ENCODE data around the gene KCNQ1OT1.

The KCNQ1OT1 gene

DNA sequence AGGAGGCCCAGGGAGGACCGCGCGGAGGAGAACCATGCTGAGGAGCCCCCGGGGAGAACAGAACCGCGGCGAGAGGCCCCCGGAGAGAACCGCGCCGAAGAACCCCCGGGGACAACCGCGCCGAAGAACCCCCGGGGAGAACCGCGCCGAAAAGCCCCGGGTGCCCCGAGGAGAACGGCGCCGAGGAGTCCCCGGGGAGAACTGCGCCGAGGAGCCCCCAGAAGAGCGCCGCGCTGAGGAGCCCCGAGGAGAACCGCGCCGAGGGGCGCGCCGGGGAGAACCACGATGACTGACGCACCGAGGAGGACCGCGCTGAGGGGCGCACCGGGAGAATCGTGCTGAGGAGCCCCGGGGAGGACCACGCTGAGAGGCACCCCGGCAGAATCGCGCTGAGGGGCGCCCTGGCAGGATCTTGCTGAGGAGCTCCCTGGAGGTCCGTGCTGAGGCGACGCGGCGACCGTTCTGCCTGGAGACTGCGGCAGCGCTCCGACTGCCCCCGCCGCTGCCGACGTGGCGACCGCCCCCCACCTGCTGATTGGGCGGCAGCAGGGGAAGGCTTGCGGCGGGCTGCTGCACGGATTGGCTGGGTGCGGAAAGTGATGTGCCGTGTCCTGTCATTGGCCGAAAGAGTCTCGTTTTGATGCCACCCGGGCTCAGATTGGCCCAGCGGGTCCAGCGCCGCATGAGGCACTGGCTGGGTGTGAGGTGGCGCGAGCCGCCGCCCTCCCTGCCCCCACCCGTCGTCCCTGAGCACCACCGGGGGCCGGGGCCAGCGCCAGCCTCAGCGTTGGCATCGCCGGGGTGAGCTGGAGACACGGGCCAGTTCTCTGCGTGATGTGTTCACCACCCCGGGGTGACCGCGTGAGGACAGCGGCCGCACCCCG lies at the start of gene KCNQ1OT1:
Gene KCNQ1OT1, minus strand, starts transcription at position 464 of the 884 bp plus-strand sequence.
- DNase-seq, result peak; percentile 31

DNA sequence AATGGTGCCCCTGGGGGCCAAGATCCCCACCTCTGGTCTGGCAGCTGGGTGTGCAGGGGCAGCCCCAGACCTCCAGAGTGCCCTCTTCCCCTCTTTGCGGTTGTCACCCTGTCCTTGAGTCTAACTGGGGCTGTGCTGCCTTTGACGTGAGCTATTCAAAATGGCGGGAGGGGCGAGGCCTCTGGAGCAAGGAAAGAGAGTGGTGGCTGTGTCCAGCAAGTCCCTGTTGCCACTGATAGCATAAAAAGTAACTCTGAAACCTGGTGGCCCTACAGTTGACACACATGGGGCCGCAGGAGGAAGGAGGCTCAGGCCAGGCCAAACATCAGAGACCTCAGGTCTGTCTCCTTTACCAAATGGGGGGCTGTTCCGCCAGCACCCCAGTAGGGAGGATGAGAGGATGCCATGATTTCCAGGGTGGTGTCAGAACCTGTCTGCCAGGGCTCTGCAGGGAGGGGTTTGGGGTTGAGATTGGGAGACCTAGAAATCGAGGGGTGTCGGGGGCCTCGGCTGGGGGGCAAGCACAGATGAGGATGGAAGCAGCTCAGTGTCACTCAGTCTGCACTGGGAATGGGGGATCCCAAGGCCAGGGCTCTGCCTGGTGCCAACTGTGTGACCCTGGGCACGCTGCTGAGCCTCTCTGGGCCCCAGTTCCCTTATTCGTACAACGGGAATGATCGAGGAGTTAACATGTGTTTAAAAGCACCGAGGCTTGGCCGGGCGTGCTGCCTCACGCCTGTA lies 49.2 kb upstream of the KCNQ1OT1 start:
- no peak for DNase-seq

DNA sequence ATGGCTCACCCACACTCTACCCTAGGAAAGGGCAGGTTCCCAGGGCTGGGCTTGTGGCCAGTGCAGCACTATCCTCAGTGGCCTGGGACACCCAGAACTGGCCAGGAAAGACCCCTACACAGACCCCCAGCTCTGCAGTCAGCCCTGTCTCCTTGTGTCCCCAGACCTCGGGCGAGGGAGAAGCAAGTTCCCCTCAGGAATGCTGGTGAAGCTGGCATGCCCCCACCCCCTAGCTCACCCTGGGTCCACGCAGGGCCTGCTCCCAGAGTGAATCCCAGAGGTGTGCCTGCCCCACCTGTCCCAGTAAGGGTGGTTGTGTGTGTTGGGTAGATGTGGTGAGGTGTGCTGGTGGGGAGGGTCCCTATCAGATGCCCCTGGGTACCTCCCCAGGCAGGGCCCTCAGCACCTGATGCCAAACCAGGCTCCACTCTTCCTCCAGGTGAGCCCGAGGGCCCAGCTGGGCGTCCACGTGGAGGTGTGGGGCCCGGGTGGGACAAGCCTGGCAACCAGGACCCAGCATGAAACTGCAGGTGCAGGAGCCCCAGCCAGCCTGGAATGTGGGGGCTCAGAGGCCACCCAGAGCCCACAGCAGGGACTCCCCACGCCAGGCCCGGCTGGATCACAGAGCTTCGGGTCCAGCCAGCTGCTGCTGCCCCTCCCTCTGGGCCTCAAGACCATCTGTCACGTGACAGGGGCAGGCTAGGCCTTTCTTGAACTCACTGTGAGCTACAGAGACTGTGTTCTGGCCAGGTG lies 48.4 kb upstream of the KCNQ1OT1 start:
- DNase-seq, result no peak

DNA sequence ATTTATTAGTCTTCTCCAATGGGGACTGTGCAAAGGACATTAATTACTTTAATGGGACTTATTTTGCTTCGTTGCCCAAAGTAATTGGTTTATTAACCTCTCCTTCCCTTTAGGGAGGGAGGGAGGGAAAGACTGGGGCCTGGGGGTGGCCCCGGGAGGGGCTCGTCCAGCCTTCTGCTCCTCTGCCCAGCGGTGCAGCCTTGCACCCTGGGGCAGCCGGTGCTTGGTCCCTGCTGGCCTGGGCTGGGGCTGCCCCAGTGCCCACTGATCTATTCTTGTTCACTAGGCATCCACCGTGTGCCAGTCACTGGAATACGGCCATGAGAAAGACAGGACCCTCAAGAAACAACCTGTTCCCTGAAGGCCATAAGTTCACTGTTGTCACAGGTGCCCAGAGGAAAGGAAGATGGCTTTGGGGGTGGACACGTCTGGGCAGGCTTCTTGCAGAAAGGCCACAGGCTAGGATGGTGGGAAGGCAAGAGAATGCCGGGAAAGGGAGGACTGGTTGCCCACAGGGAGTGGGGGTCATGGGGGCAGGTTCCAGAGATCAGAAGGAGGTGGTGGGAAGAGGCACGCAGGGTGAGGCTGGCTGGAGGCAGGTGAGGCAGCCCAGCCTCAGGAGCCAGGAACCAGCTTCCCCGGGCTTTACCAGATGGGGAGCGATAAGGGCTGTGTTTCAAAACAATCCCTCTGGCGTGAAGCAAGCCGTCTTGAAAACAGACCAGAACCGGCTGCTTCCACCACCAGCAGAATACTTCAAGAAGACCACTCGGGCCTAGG lies 47.6 kb upstream of the KCNQ1OT1 start:
- DNase-seq, result no peak

DNA sequence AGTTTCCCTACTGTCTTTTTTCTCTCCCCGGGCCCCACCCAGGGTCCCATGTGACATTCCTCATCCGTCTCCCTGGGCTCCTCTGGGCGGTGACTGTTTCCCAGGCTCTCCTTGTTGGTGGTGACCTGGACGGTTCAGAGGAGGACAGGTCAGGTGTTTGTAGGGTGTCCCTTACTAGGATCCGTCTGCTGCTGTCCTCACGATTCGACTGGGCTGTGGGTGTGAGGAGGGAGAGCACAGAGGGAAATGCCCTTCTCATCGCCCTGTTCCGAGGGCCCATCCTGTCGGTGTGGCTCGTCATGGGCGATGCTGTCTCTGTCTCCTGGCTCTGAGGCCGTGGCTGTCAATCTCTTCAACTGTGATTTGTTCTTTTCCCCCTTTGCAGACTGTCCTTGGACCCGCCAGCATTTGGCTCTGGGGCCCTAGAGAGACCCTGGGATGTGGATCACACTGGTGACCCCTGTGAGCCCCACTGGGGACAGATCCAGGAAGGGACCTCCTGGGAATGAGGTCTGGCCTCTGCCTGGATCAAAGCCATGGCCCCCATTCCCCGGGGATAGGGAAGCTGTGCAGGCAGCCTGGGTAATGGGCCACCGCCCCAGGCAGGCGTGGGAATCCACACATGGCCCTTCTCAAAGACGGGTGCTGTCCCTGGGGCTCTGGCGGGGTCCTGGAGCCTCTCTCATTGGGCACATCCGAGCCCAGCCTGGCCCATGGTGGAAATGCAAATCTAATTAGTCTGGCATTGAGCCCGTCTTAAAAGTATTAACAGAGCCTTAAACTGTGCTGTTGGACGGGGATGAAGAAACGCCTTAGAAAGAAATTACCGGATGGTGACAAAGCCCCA lies 46.8 kb upstream of the KCNQ1OT1 start:
- DNase-seq, result no peak

DNA sequence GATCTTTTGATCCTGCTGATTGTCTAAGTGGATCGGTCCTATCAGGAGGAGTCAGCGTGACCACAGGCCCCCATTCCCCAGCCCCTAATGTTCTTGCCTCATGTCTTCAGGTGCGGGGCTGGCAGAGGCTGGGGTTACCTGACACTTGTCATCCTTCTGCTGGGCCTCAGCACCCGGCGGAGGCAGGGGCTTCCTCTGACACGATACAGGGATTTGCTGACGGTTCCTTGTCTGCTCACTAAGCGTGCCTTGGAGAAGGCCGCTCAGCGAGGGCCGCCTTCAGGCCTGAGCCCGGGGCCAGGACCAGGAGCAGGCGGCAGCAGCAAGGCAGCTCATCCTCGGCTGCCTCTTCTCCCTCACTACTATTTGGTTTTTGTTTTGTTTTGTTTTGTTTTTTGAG lies 45.7 kb upstream of the KCNQ1OT1 start:
- no peak for DNase-seq

DNA sequence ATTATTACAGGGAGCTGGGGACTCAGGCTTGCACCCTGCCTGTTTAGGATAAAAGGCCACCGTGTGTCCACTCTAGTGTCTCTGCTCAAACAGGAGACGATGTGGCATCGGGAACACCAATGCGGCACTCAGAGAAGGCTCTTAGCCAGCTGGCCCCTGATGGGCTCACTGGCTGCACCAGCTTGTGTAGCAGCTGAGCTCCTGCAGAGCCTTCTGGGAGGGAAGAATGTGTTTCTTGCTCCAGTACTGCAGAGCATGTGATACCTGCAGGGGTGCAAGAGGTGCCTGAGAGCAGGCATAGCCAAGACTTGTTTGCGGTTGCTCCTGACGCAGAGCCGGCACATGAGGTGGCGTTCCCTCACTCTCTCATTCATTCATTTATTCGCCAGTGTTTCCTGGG lies 44.4 kb upstream of the KCNQ1OT1 start:
- DNase-seq, result no peak

DNA sequence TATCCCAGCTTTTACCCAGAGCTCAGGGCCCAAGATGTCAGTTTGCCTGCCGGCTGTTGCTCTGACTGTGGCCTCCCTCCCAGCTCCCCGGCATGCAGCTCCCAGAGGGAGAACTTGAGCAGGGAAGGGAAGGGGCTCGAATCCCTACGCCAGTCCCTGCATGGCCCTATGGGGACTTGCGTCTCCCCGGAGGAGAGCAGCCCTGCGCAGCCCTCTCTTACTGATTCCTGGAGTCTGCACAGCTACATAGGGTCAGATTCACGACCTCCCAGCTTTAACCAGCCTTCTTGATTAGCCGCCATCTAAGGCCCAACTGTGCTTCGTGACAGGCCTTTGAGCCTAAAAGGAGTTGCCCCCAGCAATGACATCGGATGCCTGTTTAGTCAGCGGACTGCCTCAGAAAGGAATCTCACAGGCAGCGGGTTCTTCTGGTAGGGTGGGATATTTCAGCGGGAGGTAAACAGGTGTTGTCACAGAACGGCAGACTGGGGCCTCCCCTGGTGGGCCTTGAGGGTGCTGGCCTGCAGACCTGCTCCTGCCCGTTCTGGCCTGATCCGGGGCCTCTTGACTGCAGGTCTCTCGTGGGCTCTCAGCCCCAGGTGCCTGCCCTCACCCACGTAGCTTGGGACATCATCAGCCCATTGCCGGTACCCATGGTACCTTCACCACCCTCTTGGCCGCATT lies 43.8 kb upstream of the KCNQ1OT1 start:
- DNase-seq, result no peak

DNA sequence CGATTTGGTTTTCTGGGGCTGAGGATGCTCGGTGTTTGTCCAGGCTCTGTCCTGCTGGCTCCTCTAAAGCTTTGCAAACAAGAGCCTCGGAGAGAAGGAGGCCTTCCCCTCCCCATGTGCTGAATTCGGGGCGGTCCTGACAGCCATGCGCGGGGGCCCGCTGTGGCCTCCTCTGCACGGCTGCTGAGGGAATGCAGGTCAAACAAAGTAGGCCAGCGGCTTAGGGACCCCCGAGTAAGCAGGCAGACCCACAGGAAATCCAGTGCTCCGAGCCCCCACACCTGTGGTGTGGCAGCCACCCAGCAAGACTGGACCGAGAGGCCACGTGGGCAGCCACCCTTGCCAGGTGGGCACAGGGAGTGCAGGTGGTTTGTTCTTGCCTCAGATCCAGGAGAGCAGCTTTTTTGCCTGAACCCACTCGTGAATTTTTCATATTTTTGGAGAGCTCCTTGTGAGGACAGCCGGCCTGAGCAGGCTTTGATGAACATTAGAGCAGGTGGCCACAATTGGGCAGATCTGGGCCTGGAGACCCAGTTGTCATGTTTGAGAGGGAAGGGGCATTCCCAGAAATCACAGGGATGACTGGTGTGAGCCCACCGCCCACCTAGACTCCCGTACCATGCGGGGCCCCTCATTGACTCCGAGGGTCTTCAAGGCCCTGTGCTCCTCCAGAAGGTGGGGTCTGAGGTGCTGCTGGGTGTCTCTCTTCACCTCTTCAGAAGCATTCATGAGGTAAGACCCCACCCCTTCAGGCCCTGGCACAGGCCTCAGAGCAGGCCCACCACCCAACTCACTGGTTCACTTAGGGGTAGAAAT lies 43.0 kb upstream of the KCNQ1OT1 start:
- no peak for DNase-seq

DNA sequence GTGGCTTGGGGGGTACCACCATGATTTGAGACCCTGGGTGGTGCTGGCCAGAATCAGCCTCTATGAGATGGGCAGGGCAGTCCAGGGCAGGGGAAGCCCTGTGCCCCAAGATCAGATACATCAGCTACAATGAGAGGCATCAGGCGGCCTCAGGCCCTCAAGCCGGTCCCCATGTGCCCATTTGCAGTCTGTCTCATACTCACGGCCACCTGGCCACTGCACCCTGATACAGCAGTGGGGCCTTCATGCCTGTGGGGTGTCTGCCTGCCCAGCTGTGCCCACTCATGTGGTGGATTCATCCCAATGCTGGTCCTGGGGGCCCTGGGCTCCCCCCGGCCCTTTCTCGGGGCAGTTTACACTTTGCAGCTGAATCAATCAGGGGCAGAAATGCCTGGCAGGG lies 42.4 kb upstream of the KCNQ1OT1 start:
- DNase-seq, result no peak

DNA sequence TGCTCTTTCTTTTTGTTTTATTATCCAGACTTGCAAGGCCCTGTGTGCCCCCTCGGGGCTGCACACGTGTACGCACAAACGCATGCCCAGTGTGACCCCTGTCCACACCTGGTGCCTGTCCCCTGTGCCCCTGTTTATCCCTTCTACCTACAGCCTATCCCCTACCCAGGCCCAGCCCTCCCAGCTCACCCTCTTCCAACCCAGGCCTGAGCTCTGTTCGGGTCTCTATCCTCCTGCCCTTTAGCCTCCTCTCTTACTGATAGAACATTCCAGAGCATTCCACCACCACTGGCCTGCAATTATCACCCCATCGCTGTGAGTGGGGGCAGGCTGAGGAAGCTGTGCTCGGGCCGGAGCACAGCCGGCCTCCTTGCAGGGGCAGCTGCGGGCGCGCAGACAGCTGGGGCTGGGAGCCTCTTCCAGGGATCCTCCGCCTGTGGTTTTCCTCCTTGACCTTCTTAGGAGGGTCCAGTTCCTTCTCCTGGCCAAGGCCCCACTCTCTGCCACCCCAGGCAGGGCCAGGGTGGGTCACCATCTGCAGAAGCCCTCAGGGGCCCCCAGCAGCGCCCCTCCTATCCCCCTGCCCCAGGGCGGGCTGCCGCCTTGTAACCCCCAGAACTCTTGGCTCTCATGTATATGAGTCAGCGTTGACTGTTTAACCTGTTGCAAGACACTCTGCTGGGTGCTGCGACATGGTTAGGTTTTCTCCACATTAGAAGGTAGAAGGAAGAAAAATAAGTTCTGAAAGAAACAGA lies 41.8 kb upstream of the KCNQ1OT1 start:
- no peak for DNase-seq

DNA sequence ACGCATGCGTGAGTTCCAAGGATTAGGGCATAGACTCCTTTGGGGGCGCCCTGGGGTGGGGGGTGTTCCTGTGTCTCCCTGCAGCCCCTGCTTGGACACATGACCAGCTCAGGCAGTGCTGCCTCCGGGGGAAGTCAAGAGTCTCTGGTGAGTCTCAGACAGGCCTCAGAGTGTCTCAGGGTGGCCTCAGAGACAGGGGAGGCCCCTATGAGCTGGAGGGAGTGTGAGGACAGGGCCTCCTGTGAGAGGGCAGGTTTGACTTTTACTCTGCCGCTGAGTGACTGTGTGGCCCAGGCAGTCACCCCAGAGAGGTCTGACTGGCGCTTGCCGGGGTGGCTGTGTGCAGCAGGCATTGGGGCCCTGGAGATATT lies 41.2 kb upstream of the KCNQ1OT1 start:
- DNase-seq, result no peak

DNA sequence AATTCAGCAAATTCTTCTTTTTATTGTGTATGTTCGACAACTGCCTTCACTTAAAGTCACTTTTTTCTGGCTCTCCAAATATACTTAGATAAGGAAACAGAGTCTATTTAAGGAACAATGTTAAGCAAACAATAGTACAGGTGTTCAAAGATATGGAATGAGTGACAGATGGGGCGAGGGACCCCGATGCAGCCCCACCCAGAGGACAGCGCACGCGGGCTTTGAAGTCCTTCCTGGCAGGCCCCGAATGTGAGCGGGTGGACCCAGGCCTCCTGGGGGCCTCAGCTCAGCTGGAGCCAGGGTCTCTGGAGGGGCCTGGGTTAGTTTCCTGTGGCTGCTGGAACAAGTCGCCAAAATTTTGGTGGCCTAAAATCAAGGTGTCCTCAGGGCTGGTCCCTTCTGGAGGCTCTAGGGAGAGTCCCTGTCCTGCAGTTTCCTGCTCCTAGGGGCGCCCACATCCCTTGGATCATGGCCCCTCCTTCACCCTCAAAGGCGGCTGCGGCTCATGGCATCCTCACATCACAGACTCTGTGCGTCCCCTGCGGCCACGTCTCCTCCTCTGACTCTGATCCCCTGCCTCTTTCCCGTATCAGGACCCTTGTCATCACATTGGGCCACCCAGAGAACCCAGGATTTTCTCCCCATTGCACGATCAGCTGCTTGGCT lies 40.6 kb upstream of the KCNQ1OT1 start:
- DNase-seq, result no peak

DNA sequence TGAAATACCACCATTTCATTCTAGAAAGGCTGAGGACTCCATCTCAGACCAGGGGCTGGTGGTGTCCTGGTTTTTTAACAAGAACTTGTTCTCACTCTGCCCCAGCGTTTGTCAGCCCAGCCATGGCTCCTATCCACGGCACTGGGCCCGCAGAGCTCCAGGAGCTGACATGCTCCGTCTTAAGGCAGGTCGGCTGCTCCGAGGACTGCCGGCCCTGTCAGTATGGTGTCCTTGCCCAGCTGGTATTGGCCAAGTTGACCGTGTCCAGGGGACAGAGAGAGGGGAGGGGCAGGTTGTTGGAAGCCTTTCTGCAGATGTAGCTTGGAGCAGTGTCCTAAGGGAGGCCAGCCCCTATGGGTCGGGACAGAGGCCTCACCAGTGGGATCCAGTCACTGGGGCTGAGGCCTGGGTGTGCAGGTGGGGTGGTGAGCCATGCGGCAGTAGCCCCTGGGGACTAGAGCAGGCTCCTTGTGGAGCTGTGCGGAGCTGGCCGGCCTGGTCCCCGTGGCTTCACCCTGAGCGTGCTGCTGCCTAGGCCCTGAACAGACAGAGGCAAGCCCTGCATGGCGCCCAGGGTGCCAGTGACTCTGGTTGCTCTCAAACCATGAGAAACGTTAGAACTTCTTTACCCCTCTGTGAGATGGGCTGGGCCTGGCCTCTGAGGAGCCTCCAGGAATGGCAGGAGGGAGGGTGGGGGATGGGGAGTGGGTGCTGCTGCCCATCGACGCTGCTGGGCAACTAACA lies 39.9 kb upstream of the KCNQ1OT1 start:
- DNase-seq, result no peak

DNA sequence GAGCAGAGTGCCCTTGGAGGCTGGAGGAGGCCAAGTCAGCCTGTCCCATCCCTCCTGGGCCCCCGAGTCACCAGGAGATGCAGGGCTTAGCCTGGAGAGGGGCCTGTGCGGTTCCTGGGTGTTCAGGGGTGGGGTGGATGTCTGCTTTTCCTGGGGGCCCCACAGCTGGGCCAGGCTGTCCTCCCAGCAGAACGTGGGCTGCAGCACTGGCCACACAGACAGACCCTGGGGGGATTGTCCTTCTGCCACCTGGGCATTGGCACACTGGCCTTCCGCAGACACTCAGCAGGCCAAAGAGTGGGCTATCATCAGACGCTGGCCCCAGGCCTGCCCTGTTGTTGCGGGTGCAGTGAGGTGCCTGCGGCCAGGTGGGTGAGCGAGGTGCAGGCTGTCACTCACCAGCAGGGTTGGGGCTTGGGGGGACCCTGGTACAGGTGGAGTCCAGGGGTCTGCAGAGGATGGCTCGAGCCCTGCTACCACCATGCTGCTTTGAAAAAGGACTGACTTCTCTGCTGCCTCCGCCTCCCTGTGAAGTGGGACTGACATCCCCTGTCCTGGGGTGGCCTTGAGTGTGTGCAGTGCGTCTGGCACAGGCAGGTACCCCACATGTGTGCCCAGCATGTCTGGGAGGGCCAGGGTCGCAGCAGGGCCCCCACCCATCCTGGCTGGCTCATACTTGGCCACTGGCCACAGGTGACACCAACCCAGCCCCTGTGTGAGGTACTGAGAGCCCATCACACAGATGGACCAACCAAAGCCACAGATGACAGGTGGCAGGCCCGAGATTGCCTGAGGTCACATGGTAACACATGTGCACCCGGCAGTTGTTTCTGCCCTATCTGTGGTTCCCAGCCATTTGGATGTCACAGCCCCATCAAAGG lies 39.0 kb upstream of the KCNQ1OT1 start:
- DNase-seq, result no peak

DNA sequence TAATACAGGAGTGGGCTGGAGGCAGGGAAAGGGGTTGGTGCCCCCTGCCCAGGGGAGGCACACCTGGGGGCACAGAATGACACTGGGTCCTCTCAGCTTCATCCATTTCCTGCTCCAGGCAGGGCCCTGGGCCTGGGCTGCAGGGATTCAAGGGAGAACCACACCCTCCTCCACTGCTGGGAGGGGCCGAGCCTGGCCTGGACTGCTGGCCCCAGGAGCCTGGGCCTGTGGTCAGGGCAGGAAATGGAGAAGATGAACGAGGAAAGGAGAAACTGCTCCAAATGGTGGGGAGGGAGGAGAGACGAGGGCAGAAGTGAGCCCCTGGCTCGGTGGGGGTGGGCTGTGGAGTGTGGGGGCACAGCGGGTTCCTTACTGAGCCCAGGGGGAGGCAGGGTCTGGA lies 38.1 kb upstream of the KCNQ1OT1 start:
- DNase-seq, result no peak

DNA sequence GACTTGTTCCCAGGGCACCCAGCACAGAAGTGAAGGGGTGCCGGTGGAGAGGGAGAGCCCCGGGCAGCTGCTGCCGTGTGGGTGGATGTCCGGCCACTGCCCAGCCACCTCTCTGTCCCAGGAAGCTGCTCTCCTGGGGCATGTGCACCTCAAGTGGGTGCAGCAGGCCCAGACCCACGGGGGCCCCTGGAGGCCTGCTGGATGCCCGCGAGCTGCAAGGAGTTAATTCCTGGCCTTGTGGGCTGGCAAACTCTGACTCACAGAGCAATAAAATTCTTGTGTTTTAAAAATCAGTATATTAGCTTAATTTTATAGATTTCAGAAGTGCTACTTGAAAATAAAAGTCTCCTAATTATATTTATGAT lies 37.4 kb upstream of the KCNQ1OT1 start:
- no peak for DNase-seq

Measured in NCI-H1417 treated with DMSO at 0.1 percent for 48 hours (cell line).